Neural cell (in vitro differentiated cells): ENCODE measurements around the gene ARHGEF10L. TPM values are rescaled to one million over a fixed set of nuclear protein-coding genes. Genes with fewer than 3 reads are reported as not detected.

Experiments
- H2AFZ ChIP-seq: fragments of 200-600, 300-800 bp; sonication (generic), shearing (Covaris generic); 2 replicates; pipeline ENCODE4 v1.6.0; 2014; ENCODE audit warnings: low read depth, mild to moderate bottlenecking, antibody characterized with exemption, low read length, moderate library complexity
- H3F3A ChIP-seq: fragments of 200-600 bp; shearing (Covaris generic); 2 replicates; pipeline ENCODE4 v1.6.1; 2016; ENCODE audit warnings: mild to moderate bottlenecking, moderate library complexity, mixed read lengths, antibody characterized with exemption, low read length; ENCODE audit not compliant: insufficient read depth, poor library complexity, severe bottlenecking
- H3K27ac ChIP-seq: fragments of 200-600, 300-800 bp; sonication (generic), shearing (Covaris generic); 2 replicates; pipeline ENCODE4 v1.5.1; 2014; ENCODE audit warnings: mild to moderate bottlenecking, low read length, moderate library complexity
- H3K27me3 ChIP-seq: fragments of 300-800, 200-600 bp; sonication (generic), shearing (Covaris generic); 2 replicates; pipeline ENCODE4 v1.6.0; 2014; ENCODE audit warnings: mild to moderate bottlenecking, low read depth, low read length, moderate library complexity; ENCODE audit not compliant: insufficient read depth
- H3K36me3 ChIP-seq: fragments of 300-800, 200-600 bp; sonication (generic), shearing (Covaris generic); 2 replicates; pipeline ENCODE4 v1.5.1; 2014; ENCODE audit warnings: mild to moderate bottlenecking, antibody characterized with exemption, low read length, moderate library complexity; ENCODE audit not compliant: insufficient read depth
- H3K4me2 ChIP-seq: fragments of 300-800, 200-600 bp; sonication (generic), shearing (Covaris generic); 2 replicates; pipeline ENCODE4 v1.6.0; 2014; ENCODE audit warnings: mild to moderate bottlenecking, low read length
- H3K4me3 ChIP-seq: fragments of 300-800, 200-600 bp; sonication (generic), shearing (Covaris generic); 2 replicates; pipeline ENCODE4 v1.5.1; 2014; ENCODE audit warnings: mild to moderate bottlenecking, low read length, moderate library complexity
- H3K79me2 ChIP-seq: fragments of 200-600 bp; shearing (Covaris generic); replicated peaks from 2 replicates; pipeline ENCODE4 v1.6.0; 2014; ENCODE audit warnings: mild to moderate bottlenecking, low read length, moderate library complexity; ENCODE audit not compliant: insufficient read depth
- H3K9ac ChIP-seq: fragments of 300-800, 200-600 bp; sonication (generic), shearing (Covaris generic); 2 replicates; pipeline ENCODE4 v1.6.1; 2016; ENCODE audit warnings: mild to moderate bottlenecking, low read length, mixed read lengths
- H3K9me2 ChIP-seq: fragments of 200-600 bp; shearing (Covaris generic); 2 replicates; pipeline ENCODE4 v1.6.1; 2016; ENCODE audit warnings: mild to moderate bottlenecking, low read length, mixed read lengths; ENCODE audit not compliant: insufficient read depth
- H3K9me3 ChIP-seq: fragments of 200-600, 300-800 bp; sonication (generic), shearing (Covaris generic); 2 replicates; pipeline ENCODE4 v1.6.1; 2016; ENCODE audit warnings: mild to moderate bottlenecking, mixed run types, low read length, moderate library complexity, mixed read lengths
- H4K20me1 ChIP-seq: fragments of 200-600 bp; shearing (Covaris generic); 2 replicates; pipeline ENCODE4 v1.6.1; 2016; ENCODE audit warnings: mild to moderate bottlenecking, mixed run types; ENCODE audit not compliant: insufficient read depth
- CTCF ChIP-seq: fragments of 450-650 bp; IDR thresholded peaks from 2 replicates; pipeline ENCODE4 v1.5.1; 2014; ENCODE audit warnings: antibody characterized with exemption, mild to moderate bottlenecking, moderate library complexity; ENCODE audit not compliant: poor library complexity, severe bottlenecking
- EP300 ChIP-seq: fragments of 450-650 bp; conservative IDR thresholded peaks from 2 replicates; pipeline ENCODE4 v1.6.1; 2014; ENCODE audit warnings: antibody characterized with exemption, mild to moderate bottlenecking, moderate library complexity; ENCODE audit not compliant: poor library complexity, severe bottlenecking
- EZH2 ChIP-seq: fragments of 200-600, 300-800 bp; shearing (Covaris generic), sonication (generic); IDR thresholded peaks from 2 replicates; pipeline ENCODE4 v1.6.1; 2014; ENCODE audit warnings: antibody characterized with exemption, low read length, borderline replicate concordance, mild to moderate bottlenecking; ENCODE audit not compliant: insufficient read depth, poor library complexity, severe bottlenecking
- MXI1 ChIP-seq: fragments of 450-650 bp; conservative IDR thresholded peaks from 2 replicates; pipeline ENCODE4 v1.6.1; 2014; ENCODE audit warnings: antibody characterized with exemption, mild to moderate bottlenecking; ENCODE audit not compliant: poor library complexity, severe bottlenecking
- POLR2AphosphoS5 ChIP-seq: IDR thresholded peaks from 2 replicates; pipeline ENCODE4 v1.6.1; 2012
- RAD21 ChIP-seq: fragments of 450-650 bp; conservative IDR thresholded peaks from 2 replicates; pipeline ENCODE4 v1.6.1; 2014; ENCODE audit warnings: antibody characterized with exemption, mild to moderate bottlenecking, moderate library complexity
- SMC3 ChIP-seq: fragments of 450-650 bp; conservative IDR thresholded peaks from 2 replicates; pipeline ENCODE4 v1.6.1; 2014; ENCODE audit warnings: antibody characterized with exemption, mild to moderate bottlenecking, moderate library complexity; ENCODE audit not compliant: poor library complexity
- TAF1 ChIP-seq: IDR thresholded peaks from 2 replicates; pipeline ENCODE4 v1.6.1; 2012; ENCODE audit warnings: low read depth
- polyA plus RNA-seq: library from polyadenylated mRNA; depleted of rRNA; stranded (reverse); fragments of >200 nt; gene quantifications from 2 replicates; pipeline ENCODE4 v1.2.3, GENCODE V29; 2014
- TF ChIP-seq, protein P1 (sequence below): IDR thresholded peaks from 2 replicates; pipeline ENCODE4 v1.6.1; 2012; ENCODE audit warnings: borderline replicate concordance

Gene ARHGEF10L
- polyA plus RNA-seq, 1 donor from 2014 or later: 123 TPM

- H3K4me2 ChIP-seq: no peak overlapping the region
- H3K4me3 ChIP-seq: no peak overlapping the region
- TF ChIP-seq, protein P1, sequence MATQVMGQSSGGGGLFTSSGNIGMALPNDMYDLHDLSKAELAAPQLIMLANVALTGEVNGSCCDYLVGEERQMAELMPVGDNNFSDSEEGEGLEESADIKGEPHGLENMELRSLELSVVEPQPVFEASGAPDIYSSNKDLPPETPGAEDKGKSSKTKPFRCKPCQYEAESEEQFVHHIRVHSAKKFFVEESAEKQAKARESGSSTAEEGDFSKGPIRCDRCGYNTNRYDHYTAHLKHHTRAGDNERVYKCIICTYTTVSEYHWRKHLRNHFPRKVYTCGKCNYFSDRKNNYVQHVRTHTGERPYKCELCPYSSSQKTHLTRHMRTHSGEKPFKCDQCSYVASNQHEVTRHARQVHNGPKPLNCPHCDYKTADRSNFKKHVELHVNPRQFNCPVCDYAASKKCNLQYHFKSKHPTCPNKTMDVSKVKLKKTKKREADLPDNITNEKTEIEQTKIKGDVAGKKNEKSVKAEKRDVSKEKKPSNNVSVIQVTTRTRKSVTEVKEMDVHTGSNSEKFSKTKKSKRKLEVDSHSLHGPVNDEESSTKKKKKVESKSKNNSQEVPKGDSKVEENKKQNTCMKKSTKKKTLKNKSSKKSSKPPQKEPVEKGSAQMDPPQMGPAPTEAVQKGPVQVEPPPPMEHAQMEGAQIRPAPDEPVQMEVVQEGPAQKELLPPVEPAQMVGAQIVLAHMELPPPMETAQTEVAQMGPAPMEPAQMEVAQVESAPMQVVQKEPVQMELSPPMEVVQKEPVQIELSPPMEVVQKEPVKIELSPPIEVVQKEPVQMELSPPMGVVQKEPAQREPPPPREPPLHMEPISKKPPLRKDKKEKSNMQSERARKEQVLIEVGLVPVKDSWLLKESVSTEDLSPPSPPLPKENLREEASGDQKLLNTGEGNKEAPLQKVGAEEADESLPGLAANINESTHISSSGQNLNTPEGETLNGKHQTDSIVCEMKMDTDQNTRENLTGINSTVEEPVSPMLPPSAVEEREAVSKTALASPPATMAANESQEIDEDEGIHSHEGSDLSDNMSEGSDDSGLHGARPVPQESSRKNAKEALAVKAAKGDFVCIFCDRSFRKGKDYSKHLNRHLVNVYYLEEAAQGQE: no peak
- TF ChIP-seq RAD21 (no peak), MXI1 (no peak), TAF1 (no peak), POLR2AphosphoS5 (no peak), CTCF (no peak), EP300 (no peak), EZH2 (no peak), SMC3 (no peak)
- H3K9me2 ChIP-seq: no peaks in the 10 kb centered on the region
- H2AFZ ChIP-seq: no peak overlapping the region
- H3K79me2 ChIP-seq: no peaks in the 10 kb centered on the region
- H3K27me3 ChIP-seq: no peaks in the 10 kb centered on the region
- H3K9me3 ChIP-seq: no peaks in the 10 kb centered on the region
- H4K20me1 ChIP-seq: no peaks in the 10 kb centered on the region
- H3F3A ChIP-seq: no peaks in the 10 kb centered on the region
- H3K9ac ChIP-seq: no peak overlapping the region
- H3K27ac ChIP-seq: no peak overlapping the region
- H3K36me3 ChIP-seq: peaks cover 6% of the 10 kb centered on the region
Observed at GRCh38 chr1:17640975-17641374, 101.5 kb downstream of the ARHGEF10L start.

GRCh38 chr1:17642169-17642568, 102.7 kb downstream of the ARHGEF10L start:
- no peaks in the 10 kb centered on the region for H3K9me3 ChIP-seq
- H4K20me1 ChIP-seq: no peaks in the 10 kb centered on the region
- H3K79me2 ChIP-seq: no peaks in the 10 kb centered on the region
- H3K9ac ChIP-seq: no peak overlapping the region
- no peak overlapping the region for H3K4me3 ChIP-seq
- no peaks in the 10 kb centered on the region for H3K9me2 ChIP-seq
- no peak overlapping the region for H3K4me2 ChIP-seq
- no peaks in the 10 kb centered on the region for H3F3A ChIP-seq
- no peak overlapping the region for H2AFZ ChIP-seq
- H3K36me3 ChIP-seq: peaks cover 6% of the 10 kb centered on the region
- no peaks in the 10 kb centered on the region for H3K27me3 ChIP-seq
- H3K27ac ChIP-seq: no peak overlapping the region
- TF ChIP-seq MXI1 (no peak), EP300 (no peak), SMC3 (no peak), POLR2AphosphoS5 (no peak), TAF1 (no peak), EZH2 (no peak), RAD21 (no peak), CTCF (no peak)
- TF ChIP-seq, protein P1: no peak
